ENCODE measurements around the gene SH3GL3.

Gene SH3GL3

DNA sequence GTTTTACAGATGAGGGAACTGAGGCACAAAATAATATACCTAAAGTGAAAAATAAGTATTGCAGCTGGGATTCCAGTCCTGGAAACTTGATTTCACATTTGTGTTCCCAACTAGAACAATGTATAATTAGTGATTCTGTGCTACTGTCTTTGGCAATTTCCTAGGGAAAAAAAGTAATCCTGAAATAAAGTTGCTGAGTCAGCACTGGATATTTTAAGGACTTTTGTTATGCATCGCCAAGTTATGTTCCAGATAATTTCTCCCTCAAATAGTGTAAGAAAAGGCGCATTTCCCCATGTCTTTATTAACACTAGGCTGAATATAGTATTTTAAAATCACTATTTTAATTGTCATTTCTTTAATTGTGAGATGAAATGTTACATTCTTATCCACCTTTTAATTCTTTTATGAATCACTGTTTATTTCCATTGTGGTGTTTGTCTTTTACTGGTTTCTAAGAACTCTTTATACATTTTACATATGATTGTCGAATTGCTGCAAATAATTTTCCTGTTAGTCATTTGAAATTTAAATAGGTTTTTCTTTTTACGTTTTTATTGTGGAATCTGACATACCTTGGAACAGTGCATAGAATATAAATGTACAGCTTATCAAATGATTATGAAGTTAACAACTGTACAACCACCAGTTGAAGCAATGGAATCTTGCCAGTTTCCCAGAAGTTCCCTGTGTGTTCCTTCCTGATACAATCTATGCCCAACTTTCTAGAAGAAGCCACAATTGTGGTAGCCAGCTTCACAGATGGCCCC lies 56.6 kb downstream of the SH3GL3 start:
- TF ChIP-seq, protein P1, sequence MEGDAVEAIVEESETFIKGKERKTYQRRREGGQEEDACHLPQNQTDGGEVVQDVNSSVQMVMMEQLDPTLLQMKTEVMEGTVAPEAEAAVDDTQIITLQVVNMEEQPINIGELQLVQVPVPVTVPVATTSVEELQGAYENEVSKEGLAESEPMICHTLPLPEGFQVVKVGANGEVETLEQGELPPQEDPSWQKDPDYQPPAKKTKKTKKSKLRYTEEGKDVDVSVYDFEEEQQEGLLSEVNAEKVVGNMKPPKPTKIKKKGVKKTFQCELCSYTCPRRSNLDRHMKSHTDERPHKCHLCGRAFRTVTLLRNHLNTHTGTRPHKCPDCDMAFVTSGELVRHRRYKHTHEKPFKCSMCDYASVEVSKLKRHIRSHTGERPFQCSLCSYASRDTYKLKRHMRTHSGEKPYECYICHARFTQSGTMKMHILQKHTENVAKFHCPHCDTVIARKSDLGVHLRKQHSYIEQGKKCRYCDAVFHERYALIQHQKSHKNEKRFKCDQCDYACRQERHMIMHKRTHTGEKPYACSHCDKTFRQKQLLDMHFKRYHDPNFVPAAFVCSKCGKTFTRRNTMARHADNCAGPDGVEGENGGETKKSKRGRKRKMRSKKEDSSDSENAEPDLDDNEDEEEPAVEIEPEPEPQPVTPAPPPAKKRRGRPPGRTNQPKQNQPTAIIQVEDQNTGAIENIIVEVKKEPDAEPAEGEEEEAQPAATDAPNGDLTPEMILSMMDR (IDR thresholded peaks at IDR 0.05; ENCODE audit: control insufficient read depth, insufficient read depth, low read depth, low read length, missing control alignments) = no peak
- H3K4me3 ChIP-seq (ENCODE audit: control insufficient read depth, low read depth, low read length) = no peak overlapping the region
- no peak for DNase-seq (ENCODE audit: low read depth)

DNA sequence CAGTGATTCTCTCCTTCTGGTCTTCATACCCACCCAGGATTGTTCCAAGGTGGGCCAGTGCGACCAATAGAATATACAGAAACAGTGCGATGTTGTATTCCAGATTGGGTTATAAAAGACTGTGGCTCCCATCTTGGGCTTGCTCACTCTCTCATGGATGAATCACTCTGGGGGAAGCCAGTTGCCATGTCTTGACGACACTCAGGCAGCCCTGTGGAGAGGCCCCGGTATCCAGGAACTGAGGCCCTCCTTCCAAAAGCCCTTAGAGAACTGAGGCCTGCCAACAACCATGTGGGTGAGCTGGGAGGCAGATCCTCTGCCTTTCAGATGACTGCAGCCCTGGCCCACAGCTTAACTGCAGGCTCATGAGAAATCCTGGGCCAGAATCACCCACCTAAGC lies 57.2 kb downstream of the SH3GL3 start:
- no peak for DNase-seq (ENCODE audit: low read depth)
- no peak overlapping the region for H3K4me3 ChIP-seq (ENCODE audit: control insufficient read depth, low read depth, low read length)
- TF ChIP-seq, protein P1 (IDR thresholded peaks at IDR 0.05; ENCODE audit: control insufficient read depth, insufficient read depth, low read depth, low read length, missing control alignments) = no peak

DNA sequence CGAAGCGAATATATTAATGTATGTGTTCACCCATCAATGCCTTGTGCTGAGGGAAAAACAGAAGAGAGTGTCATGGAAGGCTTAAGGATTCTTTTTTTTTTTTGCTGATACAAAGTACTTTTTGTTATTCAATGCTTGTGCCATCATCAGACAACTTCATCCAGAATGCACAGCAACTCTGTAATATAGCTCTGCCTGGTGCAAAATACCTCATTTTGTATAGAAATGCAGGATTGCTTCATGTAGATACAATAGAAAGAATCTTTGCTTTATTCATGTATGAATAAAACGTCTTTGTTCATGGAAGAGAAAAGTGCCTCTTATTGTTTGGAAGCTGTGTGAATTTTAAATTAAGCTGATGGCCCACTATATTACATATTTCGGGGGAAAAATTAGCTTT lies 62.9 kb downstream of the SH3GL3 start:
- no peak for DNase-seq (ENCODE audit: low read depth)
- TF ChIP-seq, protein P1 (IDR thresholded peaks at IDR 0.05; ENCODE audit: control insufficient read depth, insufficient read depth, low read depth, low read length, missing control alignments) = no peak
- H3K4me3 ChIP-seq (ENCODE audit: control insufficient read depth, low read depth, low read length) = no peak overlapping the region

DNA sequence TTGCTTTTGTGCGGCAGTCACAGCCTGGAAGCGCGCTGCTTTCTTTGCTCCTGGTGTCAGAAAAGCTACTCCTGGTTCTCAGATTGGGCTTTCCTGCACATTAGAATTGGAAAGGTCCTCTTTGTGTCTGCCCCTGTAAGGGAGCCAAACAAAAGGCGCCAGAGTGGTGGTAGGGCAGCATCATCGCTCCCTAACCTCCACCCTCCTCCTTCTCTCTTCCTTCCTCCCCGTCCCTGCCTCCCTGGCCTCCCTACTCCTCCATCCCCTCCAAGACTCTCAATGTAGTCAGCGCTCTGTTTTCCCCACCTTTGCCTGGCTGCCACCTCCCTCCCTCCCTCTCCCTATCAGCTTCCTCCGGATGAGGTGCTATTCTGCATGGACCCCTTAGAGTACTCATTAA lies 65.3 kb downstream of the SH3GL3 start:
- no peak overlapping the region for H3K4me3 ChIP-seq (ENCODE audit: control insufficient read depth, low read depth, low read length)
- no peak for DNase-seq (ENCODE audit: low read depth)
- TF ChIP-seq, protein P1 (IDR thresholded peaks at IDR 0.05; ENCODE audit: control insufficient read depth, insufficient read depth, low read depth, low read length, missing control alignments) = no peak

DNA sequence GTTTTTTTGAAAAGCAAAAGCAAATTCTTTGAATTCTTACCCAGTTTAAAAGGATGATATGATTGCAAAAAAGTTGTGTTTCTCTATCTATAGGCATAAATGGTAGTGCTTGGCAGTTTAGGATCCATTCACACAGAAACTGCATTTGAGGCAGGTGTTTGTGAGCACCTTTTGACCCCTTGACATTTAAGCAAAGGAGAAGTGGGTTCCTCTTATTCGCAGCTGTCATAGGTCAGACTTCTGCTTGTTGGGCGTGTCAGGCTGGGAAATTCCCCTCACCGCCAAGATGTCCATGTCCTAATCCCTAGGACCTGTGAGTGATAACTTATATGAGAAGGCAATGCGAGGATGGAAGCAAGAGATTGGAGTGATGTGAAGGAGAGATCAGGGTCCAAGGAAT lies 67.4 kb downstream of the SH3GL3 start:
- DNase-seq (ENCODE audit: low read depth) = no peak
- H3K4me3 ChIP-seq (ENCODE audit: control insufficient read depth, low read depth, low read length) = no peak overlapping the region

DNA sequence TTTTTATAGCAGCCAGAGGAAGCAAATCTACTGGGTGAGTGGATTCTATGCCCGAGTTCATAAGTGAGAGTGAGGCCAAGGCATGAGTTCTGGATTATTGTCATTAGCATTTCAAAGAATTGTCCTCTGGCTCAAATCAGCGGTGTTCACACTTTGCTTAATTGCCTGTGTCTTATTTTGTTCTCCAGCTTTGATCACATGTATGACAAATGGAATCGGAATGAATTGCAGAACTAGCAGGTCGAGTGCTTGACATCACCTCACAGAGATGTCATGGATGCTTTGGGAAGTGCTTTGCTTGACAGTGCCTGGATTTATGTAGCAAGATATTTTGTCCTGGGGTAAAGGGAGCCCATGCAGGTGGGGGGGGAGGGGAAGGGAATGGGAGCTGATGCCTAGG lies 68.0 kb downstream of the SH3GL3 start:
- TF ChIP-seq, protein P1 (IDR thresholded peaks at IDR 0.05; ENCODE audit: control insufficient read depth, insufficient read depth, low read depth, low read length, missing control alignments) = no peak
- H3K4me3 ChIP-seq (ENCODE audit: control insufficient read depth, low read depth, low read length) = no peak overlapping the region
- no peak for DNase-seq (ENCODE audit: low read depth)

More for the DNA sequence above, 67.4 kb downstream of the SH3GL3 start:
- TF ChIP-seq, protein P1 (IDR thresholded peaks at IDR 0.05; ENCODE audit: control insufficient read depth, insufficient read depth, low read depth, low read length, missing control alignments) = no peak

Measured in AG09309 (cell line).